Measurements from ENCODE around the gene NDRG2. TPM values are rescaled to one million over a fixed set of nuclear protein-coding genes. Genes with fewer than 3 reads are reported as not detected.
"Not testable (repeated sequence)": the region's sequence is repeated elsewhere in the genome, so short reads cannot be mapped to it uniquely, and the experiment has no call there.

NDRG2 gene
- total and polyA plus RNA-seq, 5 donors = 219 to 368 (median 343) TPM

DNA sequence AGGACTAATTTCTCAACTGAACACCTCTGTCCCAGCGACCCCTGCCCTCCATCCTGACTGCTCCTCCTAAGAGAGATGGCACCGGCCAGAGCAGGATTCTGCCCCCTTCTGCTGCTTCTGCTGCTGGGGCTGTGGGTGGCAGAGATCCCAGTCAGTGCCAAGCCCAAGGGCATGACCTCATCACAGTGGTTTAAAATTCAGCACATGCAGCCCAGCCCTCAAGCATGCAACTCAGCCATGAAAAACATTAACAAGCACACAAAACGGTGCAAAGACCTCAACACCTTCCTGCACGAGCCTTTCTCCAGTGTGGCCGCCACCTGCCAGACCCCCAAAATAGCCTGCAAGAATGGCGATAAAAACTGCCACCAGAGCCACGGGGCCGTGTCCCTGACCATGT, 18.1 kb upstream of the NDRG2 start:
- H3K4me1 ChIP-seq (ENCODE audit: control insufficient read depth, insufficient read depth, low read length) = peaks cover 24% of the 10 kb centered on the region
- ATAC-seq = no peak
- DNase-seq = no peak
- no peak overlapping the region for H3K4me3 ChIP-seq (ENCODE audit: low read length)
- no peaks in the 10 kb centered on the region for H3K27me3 ChIP-seq (ENCODE audit: control insufficient read depth, insufficient read depth)
- 51% methylated on average over 8 of the region's 8 CpGs for WGBS
- no peak overlapping the region for H3K27ac ChIP-seq (ENCODE audit: low read length)
- H3K9me3 ChIP-seq (ENCODE audit: control insufficient read depth, low read length) = no peaks in the 10 kb centered on the region
- intact Hi-C loops (cut with DNase I) = loop anchor here in 2 of 4 donors (5.0 to 10.0 kb wide), 2 partner anchors 68 to 186 kb away; no protein-coding TSS in a partner anchor

DNA sequence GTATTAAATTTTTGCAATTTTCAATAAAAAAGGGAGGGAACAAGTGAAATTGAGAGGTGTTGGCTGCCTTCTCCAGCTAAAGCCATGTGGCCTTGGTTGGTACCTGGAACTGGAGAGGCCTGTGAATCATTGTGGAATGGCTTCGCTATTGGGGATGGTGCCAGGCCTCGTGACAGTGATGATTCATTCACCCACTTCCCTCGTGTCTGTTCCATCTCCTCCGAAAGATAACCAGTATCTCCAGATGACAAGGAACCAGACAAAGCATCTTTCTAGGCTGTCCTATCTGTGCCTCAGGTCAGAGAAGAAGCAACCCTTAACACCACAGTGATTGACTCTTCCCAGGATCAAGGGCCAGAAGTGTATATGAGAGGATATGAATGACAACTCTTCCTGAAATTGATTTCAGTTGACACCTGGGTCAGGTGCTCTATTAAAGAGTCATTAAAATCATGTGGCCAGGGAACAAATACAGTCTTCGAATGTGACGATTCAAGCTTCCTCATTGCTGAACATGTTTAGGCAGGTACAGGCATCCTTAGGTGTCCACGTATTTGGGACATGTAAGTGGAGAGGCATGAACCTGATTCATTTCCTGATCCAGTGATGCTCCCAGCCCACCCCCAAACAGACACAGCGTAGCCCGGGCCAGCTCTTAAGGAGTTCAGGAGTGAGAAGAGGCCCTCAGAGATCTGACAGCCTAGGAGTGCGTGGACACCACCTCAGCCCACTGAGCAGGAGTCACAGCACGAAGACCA, 17.0 kb upstream of the NDRG2 start, which contains the start of gene RNASE7:
Gene RNASE7 (plus strand): TSS at position 687 of the 758 bp plus-strand sequence. CDS start 631 bp downstream, outside the sequence.
- peaks cover 22% of the 10 kb centered on the region for H3K4me1 ChIP-seq (ENCODE audit: control insufficient read depth, insufficient read depth, low read length)
- no peak for DNase-seq
- 74% methylated on average over 11 of the region's 11 CpGs for WGBS
- no peaks in the 10 kb centered on the region for H3K9me3 ChIP-seq (ENCODE audit: control insufficient read depth, low read length)
- H3K27me3 ChIP-seq (ENCODE audit: control insufficient read depth, insufficient read depth) = no peaks in the 10 kb centered on the region
- no peak within 1 kb of the TSS for H3K27ac ChIP-seq (ENCODE audit: low read length)
- intact Hi-C loops (cut with DNase I) = loop anchor here in 3 of 4 donors (2.0 to 10.0 kb wide), 3 partner anchors 27 to 185 kb away; no protein-coding TSS in a partner anchor
- H3K4me3 ChIP-seq (ENCODE audit: low read length) = no peak within 1 kb of the TSS
- no peak for ATAC-seq

DNA sequence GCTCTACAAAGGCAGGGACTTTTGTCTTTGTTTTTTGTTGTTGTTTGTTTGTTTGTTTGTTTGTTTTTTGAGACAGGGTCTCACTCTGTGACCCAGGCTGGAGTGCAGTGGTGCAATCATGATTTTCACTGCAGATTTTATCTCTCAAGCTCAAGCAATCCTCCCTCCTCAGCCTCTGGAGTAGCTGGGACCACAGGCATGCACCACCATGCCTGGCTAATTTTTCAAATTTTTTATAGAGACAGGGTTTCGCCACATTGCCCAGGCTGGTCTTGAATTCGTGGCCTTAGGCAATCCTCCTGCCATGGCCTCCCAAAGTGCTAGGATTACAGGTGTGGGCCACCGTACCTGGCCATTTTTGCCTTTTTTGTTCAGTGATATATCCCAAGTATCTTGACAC, 16.1 kb upstream of the NDRG2 start:
- H3K4me1 ChIP-seq (ENCODE audit: control insufficient read depth, insufficient read depth, low read length) = peaks cover 22% of the 10 kb centered on the region
- not testable (repeated sequence) for H3K4me3 ChIP-seq (ENCODE audit: low read length); H3K27me3 ChIP-seq (ENCODE audit: control insufficient read depth, insufficient read depth); ATAC-seq; DNase-seq; H3K27ac ChIP-seq (ENCODE audit: low read length); H3K9me3 ChIP-seq (ENCODE audit: control insufficient read depth, low read length)
- intact Hi-C loops (cut with DNase I) = loop anchor here in 3 of 4 donors (1.0 to 10.0 kb wide), 4 partner anchors 26 to 184 kb away; no protein-coding TSS in a partner anchor
- WGBS = 84% methylated on average over 3 of the region's 3 CpGs

DNA sequence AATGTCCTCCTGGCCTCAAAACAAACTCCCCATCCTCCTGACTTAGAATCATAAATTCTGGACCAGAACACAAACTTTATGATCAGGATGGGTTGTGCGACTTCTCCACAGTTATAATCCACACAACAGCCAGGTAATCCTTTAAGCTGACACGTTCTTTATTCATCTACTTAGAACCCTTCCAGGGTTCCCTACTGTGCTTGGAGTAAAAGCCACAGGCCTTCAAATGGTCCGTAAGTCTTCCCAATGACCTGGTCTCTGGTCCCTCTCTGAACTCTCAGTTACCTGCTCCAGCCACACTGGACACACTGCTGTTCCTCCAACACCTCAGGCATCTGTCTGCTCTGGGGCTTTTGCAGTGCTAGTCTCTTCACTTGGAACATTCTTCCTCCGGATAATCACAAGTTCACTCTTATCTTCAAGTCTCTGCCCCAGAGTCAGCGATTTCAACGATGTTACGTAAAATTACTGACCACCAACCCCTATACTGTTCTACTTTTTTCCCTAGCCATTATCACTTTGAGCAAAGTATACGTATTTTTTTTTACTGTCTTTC, 15.6 kb upstream of the NDRG2 start:
- H3K27me3 ChIP-seq (ENCODE audit: control insufficient read depth, insufficient read depth) = no peaks in the 10 kb centered on the region
- 70% methylated on average over 8 of the region's 8 CpGs for WGBS
- peaks cover 22% of the 10 kb centered on the region for H3K4me1 ChIP-seq (ENCODE audit: control insufficient read depth, insufficient read depth, low read length)
- H3K4me3 ChIP-seq (ENCODE audit: low read length) = no peak overlapping the region
- no peak overlapping the region for H3K27ac ChIP-seq (ENCODE audit: low read length)
- H3K9me3 ChIP-seq (ENCODE audit: control insufficient read depth, low read length) = no peaks in the 10 kb centered on the region
- DNase-seq (no peak), ATAC-seq (no peak)
- intact Hi-C loops (cut with DNase I) = loop anchor here in 3 of 4 donors (1.0 to 10.0 kb wide), 4 partner anchors 26 to 183 kb away; no protein-coding TSS in a partner anchor

DNA sequence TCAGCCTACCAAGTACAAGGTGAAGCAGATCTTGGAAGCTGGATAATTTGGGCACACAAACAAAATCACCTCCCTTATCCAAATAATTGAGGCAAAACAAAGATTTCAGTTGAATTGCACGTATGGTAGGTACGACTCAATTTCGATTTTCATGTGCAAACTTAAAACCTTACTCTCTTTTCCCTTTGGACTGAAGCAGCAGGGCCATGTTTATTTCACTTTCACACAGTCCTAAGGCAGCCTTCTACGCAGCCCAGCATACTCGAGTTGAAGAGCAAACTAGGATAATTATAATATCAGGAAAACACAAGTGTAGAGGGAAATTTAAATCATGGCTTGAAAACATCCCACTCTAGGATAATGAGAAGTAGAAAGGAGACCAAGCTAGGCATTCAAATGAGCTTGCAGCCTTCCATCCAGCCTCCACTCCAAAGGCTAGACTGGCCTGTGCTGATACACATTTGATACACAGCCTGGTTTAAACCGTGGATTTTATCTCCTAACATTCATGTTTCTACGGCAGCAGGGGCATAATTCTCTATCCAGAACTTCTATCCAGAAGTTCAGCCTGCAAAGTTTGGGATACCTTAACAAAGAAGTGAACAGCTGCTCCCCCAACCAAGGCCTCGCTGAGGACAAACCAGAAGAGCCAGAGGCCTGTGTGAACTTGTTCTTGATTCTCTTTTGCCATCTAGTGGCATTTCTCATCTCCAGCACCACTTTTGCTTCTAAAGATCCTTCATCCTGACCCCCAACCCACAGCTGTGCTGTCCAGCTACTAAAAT, 14.9 kb upstream of the NDRG2 start:
- Histone ChIP-seq H3K9me3 (ENCODE audit: control insufficient read depth, low read length) (no peaks in the 10 kb centered on the region), H3K4me3 (ENCODE audit: low read length) (no peak overlapping the region), H3K4me1 (ENCODE audit: control insufficient read depth, insufficient read depth, low read length) (peaks cover 22% of the 10 kb centered on the region), H3K27me3 (ENCODE audit: control insufficient read depth, insufficient read depth) (no peaks in the 10 kb centered on the region), H3K27ac (ENCODE audit: low read length) (peak overlapping the region; percentile 70)
- ATAC-seq (peak; percentile 74 to 78), DNase-seq (peak in 2 of 3 donors; percentile 58 to 67)
- intact Hi-C loops (cut with DNase I) = loop anchor here in 3 of 4 donors (1.0 to 10.0 kb wide), 4 partner anchors 25 to 182 kb away; no protein-coding TSS in a partner anchor
- WGBS = 44% methylated on average over 8 of the region's 8 CpGs

DNA sequence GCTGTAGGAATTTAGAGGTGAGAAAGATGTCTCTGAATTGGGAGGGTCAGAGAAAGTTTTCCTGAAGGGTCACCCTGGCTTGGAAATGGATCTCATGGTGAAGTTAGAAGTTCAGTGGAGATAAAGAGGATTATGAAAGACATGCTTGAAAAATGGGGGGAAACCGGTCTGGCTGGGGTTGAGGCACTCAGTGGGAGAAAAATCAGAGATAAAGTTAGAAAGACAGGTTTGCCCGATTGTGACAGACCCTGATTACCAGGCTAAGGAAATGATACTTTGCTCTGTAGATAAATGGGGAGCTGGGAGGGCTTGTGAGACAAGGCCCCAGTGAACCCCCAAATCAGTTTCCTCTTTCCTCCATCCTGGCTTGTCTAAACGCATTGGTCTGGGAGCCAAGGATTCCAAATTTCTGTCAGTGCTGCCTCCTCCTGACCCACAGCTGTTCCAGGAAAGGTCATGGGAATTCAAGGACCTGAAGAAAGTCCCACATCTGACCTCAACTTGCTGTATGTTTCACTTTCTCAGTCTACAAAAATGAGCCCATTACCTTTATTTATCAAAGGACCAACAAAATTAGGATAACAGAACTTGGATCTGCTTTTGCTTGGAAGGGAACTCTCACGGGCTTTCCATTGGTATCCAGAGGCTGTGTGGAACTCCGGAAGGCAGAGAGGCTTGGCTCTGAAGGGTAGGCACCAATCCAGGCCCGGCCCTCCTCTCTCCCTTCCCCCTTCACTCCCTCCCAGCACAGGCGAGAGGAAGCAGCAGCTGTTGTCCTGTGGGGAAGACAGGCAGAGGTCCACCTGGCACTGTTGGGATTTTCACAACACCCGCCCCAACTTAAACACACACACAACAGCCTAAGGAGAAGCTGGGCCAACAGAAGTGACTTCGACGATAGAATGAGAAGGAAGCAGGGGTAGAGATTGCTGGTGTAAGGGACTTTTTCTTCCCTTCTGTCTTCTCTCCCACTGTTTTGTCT, 13.9 kb upstream of the NDRG2 start:
- Histone ChIP-seq H3K4me1 (ENCODE audit: control insufficient read depth, insufficient read depth, low read length) (peaks cover 22% of the 10 kb centered on the region), H3K27ac (ENCODE audit: low read length) (peak overlapping the region; percentile 13), H3K27me3 (ENCODE audit: control insufficient read depth, insufficient read depth) (no peaks in the 10 kb centered on the region), H3K4me3 (ENCODE audit: low read length) (no peak overlapping the region), H3K9me3 (ENCODE audit: control insufficient read depth, low read length) (no peaks in the 10 kb centered on the region)
- DNase-seq = peak; percentile 86 to 94 (median 92)
- intact Hi-C loops (cut with DNase I) = no loop called here
- WGBS = 10% methylated on average over 10 of the region's 10 CpGs
- peak; percentile 96 to 97 for ATAC-seq

DNA sequence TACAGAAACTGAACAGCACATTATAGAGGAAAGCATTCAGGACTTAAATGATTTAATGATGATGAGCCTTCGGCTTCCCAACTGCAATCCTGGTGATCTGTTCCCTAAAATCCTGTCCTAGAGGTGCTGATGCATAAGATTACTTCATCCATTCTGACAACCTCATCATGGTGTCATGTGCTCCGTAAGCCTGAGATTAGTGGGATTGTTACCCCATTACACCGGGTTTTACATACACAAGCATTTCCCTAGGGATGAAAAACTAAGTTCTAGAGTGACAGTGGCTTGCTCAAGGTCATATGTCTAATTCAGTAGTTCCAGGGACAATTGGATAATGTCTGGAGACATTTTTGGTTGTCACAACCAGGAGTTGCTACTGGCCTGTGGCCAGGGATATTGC, 12.3 kb upstream of the NDRG2 start:
- WGBS = 81% methylated on average over 3 of the region's 3 CpGs
- H3K27me3 ChIP-seq (ENCODE audit: control insufficient read depth, insufficient read depth) = no peaks in the 10 kb centered on the region
- H3K4me1 ChIP-seq (ENCODE audit: control insufficient read depth, insufficient read depth, low read length) = peaks cover 7% of the 10 kb centered on the region
- H3K4me3 ChIP-seq (ENCODE audit: low read length) = no peak overlapping the region
- DNase-seq (no peak), ATAC-seq (no peak)
- no peaks in the 10 kb centered on the region for H3K9me3 ChIP-seq (ENCODE audit: control insufficient read depth, low read length)
- no peak overlapping the region for H3K27ac ChIP-seq (ENCODE audit: low read length)
- intact Hi-C loops (cut with DNase I) = no loop called here

DNA sequence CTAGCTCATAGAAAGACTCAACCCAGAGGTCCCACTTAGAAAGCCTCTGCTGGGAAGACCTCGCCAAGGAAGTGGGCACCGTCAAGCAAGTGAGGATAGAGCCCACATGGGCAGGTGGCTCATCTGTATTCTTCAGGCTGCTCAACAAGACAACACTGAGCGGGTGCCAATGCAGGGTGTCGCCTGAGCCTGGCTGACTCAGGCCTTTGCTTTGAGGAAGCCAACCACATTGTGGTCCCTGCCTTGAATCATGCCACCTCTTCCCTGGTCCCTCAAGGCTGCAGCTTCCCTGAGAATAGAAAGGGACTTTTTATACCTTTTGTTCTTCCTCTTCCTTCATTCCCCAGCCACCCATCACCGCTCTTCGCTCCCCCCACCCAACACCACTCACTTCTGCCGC, 11.9 kb upstream of the NDRG2 start:
- Histone ChIP-seq H3K27me3 (ENCODE audit: control insufficient read depth, insufficient read depth) (no peaks in the 10 kb centered on the region), H3K27ac (ENCODE audit: low read length) (no peak overlapping the region), H3K9me3 (ENCODE audit: control insufficient read depth, low read length) (no peaks in the 10 kb centered on the region), H3K4me3 (ENCODE audit: low read length) (no peak overlapping the region), H3K4me1 (ENCODE audit: control insufficient read depth, insufficient read depth, low read length) (peaks cover 7% of the 10 kb centered on the region)
- DNase-seq = no peak
- no peak for ATAC-seq
- WGBS = 93% methylated on average over 7 of the region's 7 CpGs
- intact Hi-C loops (cut with DNase I) = no loop called here

DNA sequence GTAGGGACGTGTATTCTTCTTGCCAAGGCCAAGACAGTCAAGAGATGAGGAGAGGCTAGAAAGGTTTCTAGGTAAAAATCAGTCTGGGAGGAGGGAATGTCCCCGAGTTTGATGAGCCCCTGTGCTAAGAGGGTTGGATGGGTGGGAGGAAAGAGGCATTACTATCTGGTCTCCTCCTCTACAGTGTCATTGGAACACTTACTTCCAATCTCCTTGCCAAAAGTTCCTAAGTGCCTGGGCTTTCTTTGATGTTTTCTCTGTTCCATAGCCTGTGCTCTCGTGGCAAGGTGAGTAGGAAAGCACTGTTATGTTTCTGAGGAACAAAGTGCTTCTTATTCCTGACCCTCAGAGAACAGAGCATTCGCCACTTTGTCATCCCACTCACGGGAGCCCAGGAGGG, 9.8 kb upstream of the NDRG2 start, which contains the start of gene RNASE13:
Gene RNASE13 (minus strand): TSS at position 101 of the 400 bp plus-strand sequence. CDS start 519 bp downstream, outside the sequence.
- DNase-seq = no peak
- 81% methylated on average over 5 of the region's 5 CpGs for WGBS
- H3K27ac ChIP-seq (ENCODE audit: low read length) = no peak within 1 kb of the TSS

More for the DNA sequence above, 9.8 kb upstream of the NDRG2 start, which contains the start of gene RNASE13:
- intact Hi-C loops (cut with DNase I) = no loop called here
- no peaks in the 10 kb centered on the region for H3K27me3 ChIP-seq (ENCODE audit: control insufficient read depth, insufficient read depth)
- H3K4me3 ChIP-seq (ENCODE audit: low read length) = no peak within 1 kb of the TSS
- ATAC-seq = no peak
- peaks cover 5% of the 10 kb centered on the region for H3K4me1 ChIP-seq (ENCODE audit: control insufficient read depth, insufficient read depth, low read length)
- no peaks in the 10 kb centered on the region for H3K9me3 ChIP-seq (ENCODE audit: control insufficient read depth, low read length)
